ENCODE measurements around the gene MCEMP1. TPM values are rescaled to one million over a fixed set of nuclear protein-coding genes. Genes with fewer than 3 reads are reported as not detected.

The MCEMP1 gene
- total RNA-seq, 2 experiments from 2014 or later = not detected

DNA sequence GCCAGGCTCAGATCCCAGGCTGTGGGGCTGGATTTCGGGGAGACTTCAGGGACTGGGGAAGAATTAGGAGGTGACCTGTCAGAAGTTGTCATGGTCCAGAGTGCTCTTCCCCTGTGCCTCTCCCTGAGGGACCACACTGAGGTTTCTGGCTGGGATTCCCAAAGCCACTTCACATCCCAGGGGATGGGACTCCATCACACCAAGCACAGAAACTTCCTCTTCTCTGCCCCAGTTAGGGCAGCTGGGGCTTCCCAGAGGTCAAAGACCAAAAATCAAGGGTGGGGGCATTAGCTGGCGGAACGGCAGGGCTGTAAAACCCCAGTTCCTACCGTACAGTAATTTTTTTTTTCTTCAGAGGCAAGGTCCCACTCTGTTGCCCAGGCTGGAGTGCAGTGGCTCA, 17.6 kb downstream of the MCEMP1 start:
- no peak overlapping the region for H3K27ac Mint-ChIP-seq
- ChIA-PET CTCF (interaction anchor here (1.2 kb wide), 1 partner anchor 14 kb away, joined by 4 read pairs; the partner anchor contains the start of gene TRAPPC5), POLR2A (no interaction called here)
- peaks cover 5% of the 10 kb centered on the region for H3K4me1 Mint-ChIP-seq
- H3K4me3 Mint-ChIP-seq = no peak overlapping the region
- H3K27me3 Mint-ChIP-seq = peaks cover 11% of the 10 kb centered on the region
- no peaks in the 10 kb centered on the region for H3K36me3 Mint-ChIP-seq (ENCODE audit: low read depth)
- DNase-seq = no peak
- H3K9me3 Mint-ChIP-seq = no peaks in the 10 kb centered on the region

GRCh38 chr19:7697721-7698287, 20.9 kb downstream of the MCEMP1 start:
- peaks cover 9% of the 10 kb centered on the region for H3K4me1 Mint-ChIP-seq
- H3K27ac Mint-ChIP-seq = no peak overlapping the region
- no peak for DNase-seq
- H3K4me3 Mint-ChIP-seq = no peak overlapping the region
- H3K9me3 Mint-ChIP-seq = no peaks in the 10 kb centered on the region
- peaks cover 18% of the 10 kb centered on the region for H3K27me3 Mint-ChIP-seq
- POLR2A ChIA-PET = no interaction called here
- H3K36me3 Mint-ChIP-seq (ENCODE audit: low read depth) = no peaks in the 10 kb centered on the region
- CTCF ChIA-PET = interaction anchor here (2.4 kb wide), 1 partner anchor 17 kb away, joined by 8 read pairs; the partner anchor contains the start of gene TRAPPC5

DNA sequence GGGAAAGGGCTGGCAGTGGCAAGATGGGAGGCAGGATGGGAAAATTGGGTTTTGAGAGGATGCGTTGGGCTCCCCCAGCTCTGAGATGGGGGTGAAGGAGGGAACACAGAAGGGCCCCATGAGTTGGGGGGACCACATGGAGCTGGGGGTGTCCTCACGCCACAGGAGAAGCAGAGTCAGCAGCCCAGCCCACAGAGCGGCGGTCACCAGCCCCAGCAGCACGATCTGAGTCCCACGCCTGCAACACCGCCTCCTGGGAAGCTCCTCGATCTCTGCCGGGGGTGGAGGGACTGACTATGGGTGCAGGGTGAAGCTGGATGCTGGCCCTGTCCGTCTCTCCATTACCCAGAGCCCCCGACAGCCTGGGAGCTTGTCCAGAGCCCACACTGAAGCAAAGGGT, 21.7 kb downstream of the MCEMP1 start:
- Mint-ChIP-seq H3K4me1 (peaks cover 9% of the 10 kb centered on the region), H3K4me3 (no peak overlapping the region), H3K36me3 (ENCODE audit: low read depth) (no peaks in the 10 kb centered on the region), H3K9me3 (no peaks in the 10 kb centered on the region), H3K27ac (no peak overlapping the region), H3K27me3 (peaks cover 21% of the 10 kb centered on the region)
- ChIA-PET POLR2A (interaction anchor here (0.9 to 1.0 kb wide), 3 partner anchors 12 to 1871 kb away, joined by 3 read pairs; partner anchors contain the start of gene TRAPPC5), CTCF (interaction anchor here (0.7 to 2.4 kb wide), 4 partner anchors 17 to 130 kb away, joined by 3 to 8 read pairs (median 4); partner anchors contain the start of gene TRAPPC5)
- DNase-seq = no peak

DNA sequence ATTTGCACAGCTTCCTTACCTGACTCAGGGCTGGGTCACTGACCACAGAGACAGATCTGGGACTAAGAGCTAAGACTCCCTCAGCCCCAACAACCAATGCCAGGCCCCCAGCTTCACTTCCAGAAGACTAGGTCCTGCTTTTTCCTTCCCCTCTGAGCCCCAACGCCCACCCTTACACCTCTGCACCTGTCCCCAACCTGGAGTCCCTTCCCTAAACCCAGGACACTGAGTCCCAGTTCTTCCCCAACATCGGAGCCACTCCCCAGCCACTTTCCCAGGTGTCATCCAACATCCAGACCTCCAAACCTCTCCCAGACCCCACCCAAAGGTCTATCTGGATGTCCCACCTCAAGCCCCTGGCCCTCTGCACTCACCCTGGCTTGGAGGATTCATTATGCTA, 22.1 kb downstream of the MCEMP1 start:
- POLR2A ChIA-PET = interaction anchor here (0.9 to 1.0 kb wide), 3 partner anchors 13 to 1871 kb away, joined by 3 read pairs; partner anchors contain the start of gene TRAPPC5

GRCh38 chr19:7699417-7700401, 22.8 kb downstream of the MCEMP1 start:
- Mint-ChIP-seq H3K4me1 (peaks cover 11% of the 10 kb centered on the region), H3K27ac (no peak overlapping the region), H3K36me3 (ENCODE audit: low read depth) (no peaks in the 10 kb centered on the region), H3K4me3 (no peak overlapping the region), H3K9me3 (no peaks in the 10 kb centered on the region), H3K27me3 (peaks cover 27% of the 10 kb centered on the region)
- no peak for DNase-seq
- CTCF ChIA-PET = interaction anchor here (0.7 to 1.6 kb wide), 4 partner anchors 10 to 131 kb away, joined by 3 to 4 read pairs (median 3); partner anchors contain the start of gene TRAPPC5
- POLR2A ChIA-PET = interaction anchor here (1.0 kb wide), 1 partner anchor 13 kb away, joined by 3 read pairs; no protein-coding TSS in a partner anchor

More for the DNA sequence above, 22.1 kb downstream of the MCEMP1 start:
- Mint-ChIP-seq H3K9me3 (no peaks in the 10 kb centered on the region), H3K4me3 (no peak overlapping the region), H3K27me3 (peaks cover 25% of the 10 kb centered on the region), H3K4me1 (peaks cover 9% of the 10 kb centered on the region), H3K27ac (no peak overlapping the region), H3K36me3 (ENCODE audit: low read depth) (no peaks in the 10 kb centered on the region)
- CTCF ChIA-PET = interaction anchor here (0.7 to 1.6 kb wide), 4 partner anchors 9 to 131 kb away, joined by 3 to 4 read pairs (median 3); partner anchors contain the start of gene TRAPPC5
- DNase-seq = no peak

DNA sequence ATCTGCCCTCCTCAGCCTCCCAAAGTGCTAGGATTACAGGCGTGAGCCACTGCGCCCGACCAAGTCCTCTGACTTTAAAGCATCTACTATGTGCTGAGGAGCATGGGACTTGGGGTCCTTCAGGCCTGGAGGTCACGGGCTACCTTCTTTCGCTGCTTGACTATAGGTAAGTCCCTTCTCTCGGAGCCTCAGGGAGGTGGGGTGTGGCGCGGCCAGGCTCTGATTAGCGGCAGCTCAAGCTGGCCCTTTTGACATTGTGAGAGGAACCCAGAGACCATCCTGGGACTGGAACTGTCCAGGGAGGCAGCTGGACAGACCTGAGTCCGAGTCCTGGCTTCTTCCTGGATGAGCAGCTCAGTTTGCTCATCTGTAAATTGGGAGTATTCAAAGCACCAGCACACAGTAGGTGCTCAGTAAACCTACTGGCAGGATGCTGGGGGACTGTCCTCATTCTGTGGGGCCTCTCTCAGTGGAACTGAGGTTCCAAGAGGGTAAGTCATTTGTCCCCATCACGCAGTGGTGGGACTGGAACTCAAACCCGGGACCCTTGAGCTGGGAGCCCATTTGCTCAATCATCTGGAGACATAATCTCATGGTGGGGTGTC, 24.3 kb downstream of the MCEMP1 start:
- ChIA-PET POLR2A (no interaction called here), CTCF (interaction anchor here (1.2 kb wide), 1 partner anchor 20 kb away, joined by 3 read pairs; the partner anchor contains the start of gene TRAPPC5)
- no peak for DNase-seq
- no peaks in the 10 kb centered on the region for H3K9me3 Mint-ChIP-seq
- no peaks in the 10 kb centered on the region for H3K36me3 Mint-ChIP-seq (ENCODE audit: low read depth)
- H3K4me1 Mint-ChIP-seq = peaks cover 25% of the 10 kb centered on the region
- H3K27ac Mint-ChIP-seq = no peak overlapping the region
- no peak overlapping the region for H3K4me3 Mint-ChIP-seq
- peaks cover 30% of the 10 kb centered on the region for H3K27me3 Mint-ChIP-seq

DNA sequence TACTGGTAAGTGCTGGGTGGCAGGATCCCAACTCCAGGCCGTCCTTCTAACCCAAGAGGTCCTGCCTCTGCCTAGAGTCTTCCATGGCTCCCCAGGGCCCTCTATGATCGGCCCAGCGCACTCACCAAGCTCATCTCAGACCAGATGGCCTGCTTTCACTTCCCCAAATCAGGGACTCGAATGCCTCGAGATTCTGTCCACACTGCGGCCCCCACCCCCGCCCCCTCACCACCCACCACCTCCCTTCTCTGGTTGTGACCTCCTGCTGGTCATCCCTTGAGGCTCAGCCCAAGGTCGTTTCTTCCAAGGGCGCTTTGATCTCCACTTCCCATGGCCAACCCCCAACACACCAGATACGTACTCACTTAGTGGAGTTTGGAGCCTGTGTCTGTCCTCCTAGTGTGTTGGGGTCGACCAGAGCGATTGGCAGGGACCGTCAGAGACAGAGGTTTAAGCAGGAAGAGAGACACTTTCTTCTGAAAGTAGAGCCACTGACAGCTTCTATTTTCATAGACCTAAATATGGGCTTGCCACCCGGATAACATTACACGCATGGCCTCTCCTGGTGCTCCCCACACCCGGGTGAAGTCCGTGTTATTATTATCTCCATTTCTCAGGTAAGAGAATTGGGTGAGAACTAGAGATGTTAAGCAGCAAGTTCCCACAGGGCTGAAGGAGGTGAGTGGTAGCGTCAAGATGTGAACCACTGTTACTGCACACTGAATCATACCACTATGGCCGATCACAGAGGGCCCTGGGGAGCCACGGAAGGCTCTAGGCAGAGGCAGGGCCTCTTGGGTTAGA, 25.0 kb downstream of the MCEMP1 start, which contains the start of gene FCER2:
Gene FCER2, minus strand, starts transcription at position 478 of the 804 bp plus-strand sequence. CDS start 2,371 bp downstream, outside the sequence.
- CTCF ChIA-PET = interaction anchor here (1.2 kb wide), 1 partner anchor 21 kb away, joined by 3 read pairs; the partner anchor contains the start of gene TRAPPC5
- POLR2A ChIA-PET = no interaction called here
- Mint-ChIP-seq H3K27me3 (peaks cover 28% of the 10 kb centered on the region), H3K9me3 (no peaks in the 10 kb centered on the region), H3K36me3 (ENCODE audit: low read depth) (no peaks in the 10 kb centered on the region), H3K4me3 (no peak within 1 kb of the TSS), H3K4me1 (peaks cover 32% of the 10 kb centered on the region), H3K27ac (no peak within 1 kb of the TSS)
- no peak for DNase-seq

DNA sequence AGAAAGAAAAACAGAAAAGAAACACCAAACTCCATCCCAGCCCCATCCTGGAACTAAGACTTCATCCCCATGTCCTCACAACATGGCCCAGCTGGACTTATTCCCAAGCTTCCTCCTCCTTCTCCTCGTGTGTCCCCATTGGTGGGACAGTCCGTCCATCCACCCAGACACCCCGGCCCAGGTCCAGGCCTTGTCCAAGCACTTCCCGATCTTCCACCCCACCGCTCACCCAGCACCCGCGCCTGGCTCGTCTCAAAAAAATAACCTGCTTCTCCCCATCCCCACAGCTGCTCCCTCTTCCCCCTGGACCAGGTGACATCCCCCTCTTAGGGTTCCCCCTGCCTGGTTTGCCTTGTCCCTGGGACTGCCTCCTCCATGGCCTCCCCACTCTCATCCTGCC, 26.4 kb downstream of the MCEMP1 start:
- Mint-ChIP-seq H3K36me3 (ENCODE audit: low read depth) (no peaks in the 10 kb centered on the region), H3K4me1 (peaks cover 36% of the 10 kb centered on the region), H3K27me3 (peaks cover 26% of the 10 kb centered on the region), H3K9me3 (no peaks in the 10 kb centered on the region), H3K27ac (no peak overlapping the region), H3K4me3 (no peak overlapping the region)
- no peak for DNase-seq
- POLR2A ChIA-PET = no interaction called here
- CTCF ChIA-PET = interaction anchor here (0.7 kb wide), 1 partner anchor 561 kb away, joined by 3 read pairs; no protein-coding TSS in a partner anchor

- Mint-ChIP-seq H3K27ac (no peak overlapping the region), H3K36me3 (ENCODE audit: low read depth) (no peaks in the 10 kb centered on the region)
- CTCF ChIA-PET = no interaction called here
These were observed 27.6 kb downstream of the MCEMP1 start for GRCh38 chr19:7704280-7705060.

DNA sequence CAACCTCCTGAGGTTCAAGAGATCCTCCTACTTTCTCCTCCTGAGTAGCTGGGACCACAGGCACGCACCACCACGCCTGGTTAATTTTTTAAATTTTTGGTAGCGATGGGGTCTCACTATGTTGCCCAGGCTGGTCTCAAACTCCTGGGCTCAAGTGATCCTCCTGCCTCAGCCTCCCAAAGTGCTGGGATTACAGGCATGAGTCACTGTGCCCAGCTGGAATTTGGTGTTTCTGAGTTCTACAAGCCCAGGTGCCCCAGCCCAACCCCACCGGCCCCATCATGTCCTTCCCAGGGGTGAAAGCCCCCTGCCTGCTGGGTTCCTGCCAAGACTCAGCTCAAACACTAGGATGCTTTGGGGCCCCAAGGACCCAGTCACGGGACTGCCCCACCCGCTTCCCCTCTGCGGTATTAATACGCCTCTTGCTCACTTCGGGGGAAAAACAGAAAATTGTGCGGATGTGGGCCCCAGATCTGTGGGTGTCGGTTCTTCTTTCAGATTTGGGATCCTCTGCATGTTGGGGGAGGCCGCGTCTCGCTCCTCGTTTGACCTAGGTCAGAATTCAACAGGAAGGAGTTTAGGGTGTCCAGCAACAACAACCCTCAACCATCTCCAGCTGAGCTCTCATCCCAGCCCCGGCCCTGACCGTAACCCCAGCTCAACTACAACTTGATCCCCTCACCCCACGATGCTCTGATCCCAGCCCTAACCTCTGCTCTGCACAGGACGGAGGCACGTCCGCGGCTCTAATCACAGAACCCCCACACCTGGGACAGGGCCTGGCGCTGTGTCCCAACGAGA, 28.7 kb downstream of the MCEMP1 start:
- DNase-seq = peak; percentile 80
- ChIA-PET CTCF (interaction anchor here (0.5 to 1.7 kb wide), 3 partner anchors 24 to 448 kb away, joined by 3 to 11 read pairs (median 4); partner anchors contain the start of gene TRAPPC5), POLR2A (interaction anchor here (0.6 to 2.5 kb wide), 5 partner anchors 25 to 606 kb away, joined by 3 to 15 read pairs (median 3); partner anchors contain the start of genes MCEMP1, STXBP2 and TRAPPC5)
- H3K4me1 Mint-ChIP-seq = peaks cover 30% of the 10 kb centered on the region
- H3K9me3 Mint-ChIP-seq = no peaks in the 10 kb centered on the region
- H3K4me3 Mint-ChIP-seq = peak overlapping the region; percentile 31
- peak overlapping the region; percentile 90 for H3K27ac Mint-ChIP-seq
- H3K27me3 Mint-ChIP-seq = peaks cover 18% of the 10 kb centered on the region
- no peaks in the 10 kb centered on the region for H3K36me3 Mint-ChIP-seq (ENCODE audit: low read depth)

More at GRCh38 chr19:7704280-7705060, 27.6 kb downstream of the MCEMP1 start:
- H3K27me3 Mint-ChIP-seq = peaks cover 23% of the 10 kb centered on the region
- H3K4me3 Mint-ChIP-seq = no peak overlapping the region
- no peak for DNase-seq
- POLR2A ChIA-PET = interaction anchor here (2.5 kb wide), 1 partner anchor 23 kb away, joined by 15 read pairs; the partner anchor contains the start of gene TRAPPC5
- H3K4me1 Mint-ChIP-seq = peaks cover 31% of the 10 kb centered on the region
- no peaks in the 10 kb centered on the region for H3K9me3 Mint-ChIP-seq
